ENCODE data around the gene TIAM1. TPM values are rescaled to one million over a fixed set of nuclear protein-coding genes. Genes with fewer than 3 reads are reported as not detected.

The TIAM1 gene
- total RNA-seq, 2 donors from 2014 or later: 6.0 to 38.1 TPM

GRCh38 chr21:31293986-31294385 lies 50.1 kb downstream of the TIAM1 start:
- Histone ChIP-seq H3K9me3 (no peaks in the 10 kb centered on the region), H3K27me3 (replicated peaks; ENCODE audit: insufficient read depth) (no peaks in the 10 kb centered on the region), H3K36me3 (no peaks in the 10 kb centered on the region), H3K4me3 (no peak overlapping the region), H3K27ac (no peak overlapping the region), H3K4me1 (replicated peaks) (no peaks in the 10 kb centered on the region)
- DNase-seq (ENCODE audit: low spot score): no peak
- TF ChIP-seq POLR2A (IDR thresholded peaks at IDR 0.05) (no peak), POLR2AphosphoS5 (IDR thresholded peaks at IDR 0.05) (no peak), CTCF (IDR thresholded peaks at IDR 0.05) (no peak)
- intact Hi-C loops (cut with DNase I): no loop called here

GRCh38 chr21:31290765-31291164 lies 53.3 kb downstream of the TIAM1 start:
- no peaks in the 10 kb centered on the region for H3K9me3 ChIP-seq
- no peaks in the 10 kb centered on the region for H3K36me3 ChIP-seq
- H3K27ac ChIP-seq: no peak overlapping the region
- no peak overlapping the region for H3K4me3 ChIP-seq
- intact Hi-C loops (cut with DNase I): no loop called here
- no peaks in the 10 kb centered on the region for H3K27me3 ChIP-seq (replicated peaks; ENCODE audit: insufficient read depth)
- 93% methylated on average over 5 of the region's 5 CpGs for WGBS
- no peaks in the 10 kb centered on the region for H3K4me1 ChIP-seq (replicated peaks)
- no peak for TF ChIP-seq POLR2A (IDR thresholded peaks at IDR 0.05)
- no peak for DNase-seq (ENCODE audit: low spot score)

GRCh38 chr21:31289702-31290101 lies 54.4 kb downstream of the TIAM1 start:
- H3K27ac ChIP-seq: no peak overlapping the region
- intact Hi-C loops (cut with DNase I): no loop called here
- DNase-seq (ENCODE audit: low spot score): no peak
- no peaks in the 10 kb centered on the region for H3K9me3 ChIP-seq
- no peaks in the 10 kb centered on the region for H3K27me3 ChIP-seq (replicated peaks; ENCODE audit: insufficient read depth)
- H3K4me3 ChIP-seq: no peak overlapping the region
- WGBS: 47% methylated on average over 4 of the region's 4 CpGs
- H3K36me3 ChIP-seq: no peaks in the 10 kb centered on the region
- no peaks in the 10 kb centered on the region for H3K4me1 ChIP-seq (replicated peaks)
- no peak for TF ChIP-seq POLR2AphosphoS5 (IDR thresholded peaks at IDR 0.05)
- TF ChIP-seq POLR2A (IDR thresholded peaks at IDR 0.05): no peak
- no peak for TF ChIP-seq CTCF (IDR thresholded peaks at IDR 0.05)

GRCh38 chr21:31288191-31288590 lies 55.9 kb downstream of the TIAM1 start:
- WGBS: 99% methylated on average over 3 of the region's 3 CpGs
- Histone ChIP-seq H3K27me3 (replicated peaks; ENCODE audit: insufficient read depth) (no peaks in the 10 kb centered on the region), H3K36me3 (no peaks in the 10 kb centered on the region), H3K27ac (no peak overlapping the region), H3K4me1 (replicated peaks) (no peaks in the 10 kb centered on the region), H3K9me3 (no peaks in the 10 kb centered on the region), H3K4me3 (no peak overlapping the region)
- no peak for DNase-seq (ENCODE audit: low spot score)
- intact Hi-C loops (cut with DNase I): no loop called here
- TF ChIP-seq POLR2A (IDR thresholded peaks at IDR 0.05) (no peak), CTCF (IDR thresholded peaks at IDR 0.05) (no peak), POLR2AphosphoS5 (IDR thresholded peaks at IDR 0.05) (no peak)

- DNase-seq (ENCODE audit: low spot score): no peak
- 74% methylated on average over 2 of the region's 2 CpGs for WGBS
- intact Hi-C loops (cut with DNase I): no loop called here
- no peaks in the 10 kb centered on the region for H3K27me3 ChIP-seq (replicated peaks; ENCODE audit: insufficient read depth)
- TF ChIP-seq CTCF (IDR thresholded peaks at IDR 0.05): no peak
- no peak for TF ChIP-seq POLR2A (IDR thresholded peaks at IDR 0.05)
- no peak for TF ChIP-seq POLR2AphosphoS5 (IDR thresholded peaks at IDR 0.05)
- H3K4me1 ChIP-seq (replicated peaks): no peaks in the 10 kb centered on the region
- H3K27ac ChIP-seq: no peak overlapping the region
- no peaks in the 10 kb centered on the region for H3K9me3 ChIP-seq
- no peak overlapping the region for H3K4me3 ChIP-seq
- H3K36me3 ChIP-seq: no peaks in the 10 kb centered on the region
Measured at GRCh38 chr21:31287201-31287600, 56.9 kb downstream of the TIAM1 start.

All from prostate gland (tissue), 2 donors.